ENCODE data around the gene GALNT14. TPM values are rescaled to one million over a fixed set of nuclear protein-coding genes. Genes with fewer than 3 reads are reported as not detected.

GALNT14 gene
- total and polyA plus RNA-seq, 2 donors = 1.3 to 2.1 TPM

DNA sequence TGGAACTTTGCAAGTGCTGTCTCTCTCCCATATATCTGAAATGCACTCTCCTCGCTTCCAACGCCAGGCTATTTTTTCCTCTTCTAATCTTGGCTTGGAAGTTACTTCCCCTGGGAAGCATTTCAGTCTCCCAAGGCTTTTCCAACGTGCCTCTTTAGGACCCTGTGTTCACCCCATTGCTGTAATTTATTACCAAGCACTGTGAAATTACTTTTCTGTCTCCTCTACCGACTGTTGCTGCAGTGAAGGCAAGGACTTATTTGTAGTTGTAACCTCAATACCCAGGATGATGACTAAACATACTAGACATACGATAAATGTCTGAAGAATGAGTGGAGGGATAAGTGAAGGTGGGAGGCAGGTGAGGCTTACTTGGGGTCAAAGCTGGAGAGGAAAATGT is 163.7 kb downstream of the GALNT14 start:
- WGBS = 92% methylated on average over 5 of the region's 5 CpGs
- no peak overlapping the region for H3K4me3 ChIP-seq (ENCODE audit: low read length in 2 of 2)

DNA sequence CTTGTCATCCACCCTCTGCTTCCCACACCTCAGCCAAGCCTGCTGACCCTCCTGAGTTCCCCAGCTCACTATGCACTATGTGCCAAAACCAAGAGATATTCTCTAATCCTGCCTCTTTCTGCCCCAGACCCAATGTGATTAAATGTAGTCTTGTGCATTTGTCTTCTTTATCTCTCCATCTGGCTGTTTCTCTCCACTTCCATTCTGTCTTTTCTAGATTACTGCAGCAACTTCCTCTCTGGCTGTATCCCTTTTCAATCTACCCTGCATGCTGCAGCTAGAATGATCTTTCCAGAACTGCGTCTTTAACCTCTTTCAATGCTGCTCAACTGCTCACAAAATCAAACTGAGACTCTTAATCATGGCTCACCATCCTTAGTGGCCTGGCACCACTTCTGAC is 164.1 kb downstream of the GALNT14 start:
- no peaks in the 10 kb centered on the region for H3K4me1 ChIP-seq (ENCODE audit: control insufficient read depth in 2 of 2, insufficient read depth in 2 of 2, low read length in 2 of 2)
- H3K27ac ChIP-seq (ENCODE audit: low read depth in 1 of 2, low read length in 1 of 2) = no peak overlapping the region
- no peaks in the 10 kb centered on the region for H3K27me3 ChIP-seq (ENCODE audit: control insufficient read depth in 2 of 2, insufficient read depth in 1 of 2, low read length in 1 of 2)
- H3K36me3 ChIP-seq (ENCODE audit: control insufficient read depth in 2 of 2, insufficient read depth in 2 of 2, low read length in 1 of 2) = no peaks in the 10 kb centered on the region
- no peak overlapping the region for H3K4me3 ChIP-seq (ENCODE audit: low read length in 2 of 2)
- DNase-seq (ENCODE audit: low read depth in 6 of 9, low spot score in 9 of 9) = no peak
- H3K9me3 ChIP-seq (ENCODE audit: control insufficient read depth in 2 of 2, insufficient read depth in 1 of 2, low read length in 1 of 2) = no peaks in the 10 kb centered on the region
- WGBS = 89% methylated on average over 1 of the region's 1 CpG

More for the DNA sequence above, 163.7 kb downstream of the GALNT14 start:
- Histone ChIP-seq H3K27me3 (ENCODE audit: control insufficient read depth in 2 of 2, insufficient read depth in 1 of 2, low read length in 1 of 2) (no peaks in the 10 kb centered on the region), H3K9me3 (ENCODE audit: control insufficient read depth in 2 of 2, insufficient read depth in 1 of 2, low read length in 1 of 2) (no peaks in the 10 kb centered on the region), H3K4me1 (ENCODE audit: control insufficient read depth in 2 of 2, insufficient read depth in 2 of 2, low read length in 2 of 2) (no peaks in the 10 kb centered on the region), H3K36me3 (ENCODE audit: control insufficient read depth in 2 of 2, insufficient read depth in 2 of 2, low read length in 1 of 2) (no peaks in the 10 kb centered on the region), H3K27ac (ENCODE audit: low read depth in 1 of 2, low read length in 1 of 2) (no peak overlapping the region)
- DNase-seq (ENCODE audit: low read depth in 6 of 9, low spot score in 9 of 9) = no peak

DNA sequence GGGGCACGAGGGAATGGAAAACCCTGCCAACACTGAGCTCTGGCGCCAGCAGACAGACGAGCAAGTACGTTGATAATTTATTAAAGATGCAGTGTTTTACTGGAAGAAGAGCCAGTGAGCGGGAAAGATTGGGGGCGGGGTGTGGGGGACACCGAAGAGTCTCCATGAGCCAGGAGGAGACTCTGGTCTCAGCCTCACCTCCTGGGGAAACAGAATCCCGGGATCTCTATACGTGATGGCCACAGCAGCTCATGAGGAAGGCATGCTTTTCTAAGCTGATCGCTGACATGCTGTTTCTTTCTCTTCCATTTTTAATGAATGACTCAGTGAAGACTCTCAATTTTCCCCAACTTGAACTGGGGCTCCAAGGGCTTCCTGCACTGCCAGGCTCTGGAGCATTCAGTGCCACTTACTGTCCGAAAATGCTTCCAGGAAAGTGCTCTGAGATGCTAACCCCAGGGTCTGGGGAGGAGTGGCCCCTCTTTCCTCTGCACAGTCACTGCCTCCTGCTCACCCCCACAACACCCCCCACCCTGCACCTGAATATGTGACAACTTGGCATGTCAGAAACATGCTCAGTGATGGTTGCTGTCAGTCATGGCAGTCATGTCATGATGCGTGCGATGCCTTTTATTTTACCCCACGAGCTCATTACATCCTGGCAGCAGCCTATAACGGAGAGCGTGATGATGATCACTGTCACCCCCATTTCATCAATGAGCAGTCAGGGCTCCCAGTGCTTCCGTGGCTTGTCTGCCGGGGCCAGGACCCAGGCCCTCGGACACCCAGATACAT is 166.8 kb downstream of the GALNT14 start:
- H3K27ac ChIP-seq (ENCODE audit: low read depth in 1 of 2, low read length in 1 of 2) = no peak overlapping the region
- H3K4me1 ChIP-seq (ENCODE audit: control insufficient read depth in 2 of 2, insufficient read depth in 2 of 2, low read length in 2 of 2) = no peaks in the 10 kb centered on the region
- no peaks in the 10 kb centered on the region for H3K9me3 ChIP-seq (ENCODE audit: control insufficient read depth in 2 of 2, insufficient read depth in 1 of 2, low read length in 1 of 2)
- no peak overlapping the region for H3K4me3 ChIP-seq (ENCODE audit: low read length in 2 of 2)
- no peak for DNase-seq (ENCODE audit: low read depth in 6 of 9, low spot score in 9 of 9)
- 93% methylated on average over 19 of the region's 19 CpGs for WGBS
- no peaks in the 10 kb centered on the region for H3K36me3 ChIP-seq (ENCODE audit: control insufficient read depth in 2 of 2, insufficient read depth in 2 of 2, low read length in 1 of 2)
- H3K27me3 ChIP-seq (ENCODE audit: control insufficient read depth in 2 of 2, insufficient read depth in 1 of 2, low read length in 1 of 2) = no peaks in the 10 kb centered on the region

DNA sequence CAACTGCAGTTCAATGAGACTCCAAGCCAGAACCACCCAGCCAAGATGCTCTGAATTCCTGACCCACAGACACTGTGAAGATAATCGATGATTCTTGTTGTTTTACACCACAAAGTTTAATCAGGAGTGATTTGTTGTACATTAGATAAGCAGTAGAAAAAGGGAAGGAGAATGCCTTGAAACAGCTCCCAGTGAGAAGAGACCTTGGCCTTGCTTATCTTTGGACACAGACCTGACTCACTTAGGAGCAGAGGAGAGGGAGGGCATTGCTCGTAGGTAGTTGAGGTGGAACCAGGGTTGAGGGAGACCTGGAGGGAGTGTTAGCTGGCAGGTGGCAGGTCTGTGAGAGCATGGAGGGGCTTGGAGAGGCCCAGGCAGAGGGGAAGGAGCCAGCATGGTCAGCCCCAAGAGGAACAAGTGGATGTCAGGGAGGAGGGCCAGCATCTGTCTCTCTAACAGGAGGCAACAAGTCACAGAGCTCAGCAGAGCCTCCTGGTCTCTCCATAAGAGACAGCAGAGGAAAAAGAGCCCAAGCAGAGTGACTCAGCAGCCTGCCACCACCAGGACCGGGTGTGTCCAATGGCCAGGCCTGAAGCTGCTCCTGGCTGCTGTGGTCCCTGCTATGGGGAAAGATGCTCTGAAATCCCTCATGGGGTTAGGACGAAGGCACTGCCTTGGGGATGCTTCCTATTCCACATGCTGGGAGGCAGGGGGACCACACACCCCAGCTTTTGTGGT is 169.4 kb downstream of the GALNT14 start:
- no peaks in the 10 kb centered on the region for H3K36me3 ChIP-seq (ENCODE audit: control insufficient read depth in 2 of 2, insufficient read depth in 2 of 2, low read length in 1 of 2)
- no peak for DNase-seq (ENCODE audit: low read depth in 6 of 9, low spot score in 9 of 9)
- 92% methylated on average over 4 of the region's 4 CpGs for WGBS
- no peaks in the 10 kb centered on the region for H3K27me3 ChIP-seq (ENCODE audit: control insufficient read depth in 2 of 2, insufficient read depth in 1 of 2, low read length in 1 of 2)
- no peak overlapping the region for H3K27ac ChIP-seq (ENCODE audit: low read depth in 1 of 2, low read length in 1 of 2)
- no peaks in the 10 kb centered on the region for H3K4me1 ChIP-seq (ENCODE audit: control insufficient read depth in 2 of 2, insufficient read depth in 2 of 2, low read length in 2 of 2)
- H3K9me3 ChIP-seq (ENCODE audit: control insufficient read depth in 2 of 2, insufficient read depth in 1 of 2, low read length in 1 of 2) = no peaks in the 10 kb centered on the region
- no peak overlapping the region for H3K4me3 ChIP-seq (ENCODE audit: low read length in 2 of 2)

DNA sequence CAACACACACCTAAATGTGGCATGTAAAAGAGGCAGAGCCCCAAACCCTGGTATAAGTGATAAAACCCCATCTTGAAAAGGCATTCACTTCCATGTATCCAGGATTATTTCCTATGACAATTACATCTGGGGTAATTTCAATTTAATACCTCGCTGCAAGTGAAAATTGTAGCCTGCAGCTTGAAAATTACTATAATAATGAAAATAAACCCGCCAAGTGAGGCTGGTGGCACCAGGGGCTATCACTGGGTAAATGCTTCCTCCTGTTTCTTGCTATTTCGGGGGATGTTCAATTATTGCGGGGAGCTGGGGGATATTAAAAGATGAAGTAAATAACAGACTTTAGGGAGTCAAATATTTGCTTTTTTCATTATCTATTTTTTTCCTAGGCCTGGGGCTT is 171.5 kb downstream of the GALNT14 start:
- no peak overlapping the region for H3K4me3 ChIP-seq (ENCODE audit: low read length in 2 of 2)
- no peaks in the 10 kb centered on the region for H3K27me3 ChIP-seq (ENCODE audit: control insufficient read depth in 2 of 2, insufficient read depth in 1 of 2, low read length in 1 of 2)
- 98% methylated on average over 4 of the region's 4 CpGs for whole genome bisulfite sequencing
- no peak overlapping the region for H3K27ac ChIP-seq (ENCODE audit: low read depth in 1 of 2, low read length in 1 of 2)
- no peaks in the 10 kb centered on the region for H3K4me1 ChIP-seq (ENCODE audit: control insufficient read depth in 2 of 2, insufficient read depth in 2 of 2, low read length in 2 of 2)
- H3K9me3 ChIP-seq (ENCODE audit: control insufficient read depth in 2 of 2, insufficient read depth in 1 of 2, low read length in 1 of 2) = no peaks in the 10 kb centered on the region
- no peak for DNase-seq (ENCODE audit: low read depth in 6 of 9, low spot score in 9 of 9)
- no peaks in the 10 kb centered on the region for H3K36me3 ChIP-seq (ENCODE audit: control insufficient read depth in 2 of 2, insufficient read depth in 2 of 2, low read length in 1 of 2)

DNA sequence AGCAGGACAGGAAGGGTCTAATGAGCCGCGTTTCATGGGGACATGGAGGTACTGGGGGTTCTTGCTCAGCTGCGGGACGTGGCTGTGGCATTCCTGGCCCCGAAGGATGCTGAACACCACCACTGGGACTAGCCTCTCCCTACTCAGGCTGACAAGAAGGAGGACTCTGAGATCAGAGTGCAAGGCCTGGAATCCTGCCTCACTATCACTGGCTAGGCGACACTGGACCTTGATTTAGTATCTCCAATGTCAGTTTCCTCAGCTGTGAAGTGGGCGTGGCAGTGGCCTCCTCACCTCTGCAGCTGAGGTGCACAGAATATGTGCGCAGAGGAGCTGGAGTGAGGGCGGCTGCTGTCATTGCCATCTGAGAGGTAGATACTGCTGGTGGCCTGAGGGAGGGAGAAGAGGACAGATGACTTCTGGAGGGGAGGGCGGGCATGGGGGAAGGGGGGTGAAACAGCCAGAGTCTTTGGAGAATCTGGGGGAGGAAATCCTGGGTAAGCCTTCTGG is 173.2 kb downstream of the GALNT14 start:
- no peaks in the 10 kb centered on the region for H3K4me1 ChIP-seq (ENCODE audit: control insufficient read depth in 2 of 2, insufficient read depth in 2 of 2, low read length in 2 of 2)
- H3K4me3 ChIP-seq (ENCODE audit: low read length in 2 of 2) = no peak overlapping the region
- no peaks in the 10 kb centered on the region for H3K36me3 ChIP-seq (ENCODE audit: control insufficient read depth in 2 of 2, insufficient read depth in 2 of 2, low read length in 1 of 2)
- WGBS = 87% methylated on average over 10 of the region's 10 CpGs
- H3K9me3 ChIP-seq (ENCODE audit: control insufficient read depth in 2 of 2, insufficient read depth in 1 of 2, low read length in 1 of 2) = no peaks in the 10 kb centered on the region
- no peak for DNase-seq (ENCODE audit: low read depth in 6 of 9, low spot score in 9 of 9)
- no peak overlapping the region for H3K27ac ChIP-seq (ENCODE audit: low read depth in 1 of 2, low read length in 1 of 2)
- H3K27me3 ChIP-seq (ENCODE audit: control insufficient read depth in 2 of 2, insufficient read depth in 1 of 2, low read length in 1 of 2) = no peaks in the 10 kb centered on the region

DNA sequence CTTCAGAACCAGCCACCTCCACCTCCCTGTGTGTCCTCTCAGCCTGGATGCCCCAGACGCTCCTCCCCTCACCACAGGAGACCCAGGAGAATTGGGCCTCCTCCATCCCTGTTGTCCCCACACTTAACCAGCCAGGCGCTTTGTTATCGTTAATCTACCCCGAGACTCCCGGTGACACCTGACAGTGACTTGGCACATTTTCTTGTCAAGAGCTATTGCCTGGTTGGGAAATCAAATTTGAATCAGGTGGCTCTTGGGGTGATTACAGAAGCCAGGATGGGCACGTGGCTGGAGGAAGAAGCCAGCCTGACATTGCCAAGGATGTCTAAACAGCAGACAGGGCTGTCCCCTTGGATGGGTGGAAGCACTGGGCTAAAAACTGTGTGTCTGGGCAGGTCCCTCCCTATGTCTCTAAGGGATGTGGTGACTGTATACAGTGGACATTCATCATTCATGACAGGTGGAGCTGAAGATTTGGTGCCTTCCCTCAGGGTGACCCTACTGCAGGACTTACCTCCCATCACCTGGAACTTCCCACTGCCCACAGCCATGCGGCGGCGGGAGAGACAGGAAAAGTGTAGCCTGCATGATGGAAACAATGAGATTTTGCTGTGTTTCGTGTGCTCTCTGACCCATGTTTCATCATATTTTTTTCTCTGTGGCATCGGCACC is 173.8 kb downstream of the GALNT14 start:
- no peak for DNase-seq (ENCODE audit: low read depth in 6 of 9, low spot score in 9 of 9)
- no peaks in the 10 kb centered on the region for H3K27me3 ChIP-seq (ENCODE audit: control insufficient read depth in 2 of 2, insufficient read depth in 1 of 2, low read length in 1 of 2)
- H3K4me1 ChIP-seq (ENCODE audit: control insufficient read depth in 2 of 2, insufficient read depth in 2 of 2, low read length in 2 of 2) = no peaks in the 10 kb centered on the region
- no peak overlapping the region for H3K4me3 ChIP-seq (ENCODE audit: low read length in 2 of 2)
- 85% methylated on average over 11 of the region's 11 CpGs for WGBS
- H3K36me3 ChIP-seq (ENCODE audit: control insufficient read depth in 2 of 2, insufficient read depth in 2 of 2, low read length in 1 of 2) = no peaks in the 10 kb centered on the region
- H3K9me3 ChIP-seq (ENCODE audit: control insufficient read depth in 2 of 2, insufficient read depth in 1 of 2, low read length in 1 of 2) = no peaks in the 10 kb centered on the region
- no peak overlapping the region for H3K27ac ChIP-seq (ENCODE audit: low read depth in 1 of 2, low read length in 1 of 2)

DNA sequence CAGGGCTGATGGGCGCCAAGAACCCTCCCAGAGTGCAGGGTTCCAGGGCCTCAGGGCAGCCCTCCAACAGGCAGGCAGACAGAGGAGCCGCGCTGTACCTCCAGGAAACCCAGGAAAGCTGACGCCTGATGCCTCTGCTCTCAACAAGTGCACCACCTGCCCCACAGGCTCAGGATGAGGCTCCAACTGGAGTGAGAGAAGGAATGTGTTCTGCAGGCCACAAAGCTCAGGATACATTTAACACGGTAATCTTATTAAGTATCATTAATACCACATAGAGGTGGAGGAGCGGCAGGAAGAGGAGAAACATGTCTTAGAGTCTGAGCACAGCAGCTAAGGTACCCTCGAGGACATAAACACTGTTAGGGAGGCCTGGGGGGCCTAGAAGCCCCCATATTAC is 175.1 kb downstream of the GALNT14 start:
- H3K36me3 ChIP-seq (ENCODE audit: control insufficient read depth in 2 of 2, insufficient read depth in 2 of 2, low read length in 1 of 2) = no peaks in the 10 kb centered on the region
- 83% methylated on average over 7 of the region's 7 CpGs for WGBS
- H3K9me3 ChIP-seq (ENCODE audit: control insufficient read depth in 2 of 2, insufficient read depth in 1 of 2, low read length in 1 of 2) = no peaks in the 10 kb centered on the region
- no peaks in the 10 kb centered on the region for H3K27me3 ChIP-seq (ENCODE audit: control insufficient read depth in 2 of 2, insufficient read depth in 1 of 2, low read length in 1 of 2)
- H3K4me1 ChIP-seq (ENCODE audit: control insufficient read depth in 2 of 2, insufficient read depth in 2 of 2, low read length in 2 of 2) = no peaks in the 10 kb centered on the region
- DNase-seq (ENCODE audit: low read depth in 6 of 9, low spot score in 9 of 9) = no peak
- H3K27ac ChIP-seq (ENCODE audit: low read depth in 1 of 2, low read length in 1 of 2) = no peak overlapping the region
- H3K4me3 ChIP-seq (ENCODE audit: low read length in 2 of 2) = no peak overlapping the region

DNA sequence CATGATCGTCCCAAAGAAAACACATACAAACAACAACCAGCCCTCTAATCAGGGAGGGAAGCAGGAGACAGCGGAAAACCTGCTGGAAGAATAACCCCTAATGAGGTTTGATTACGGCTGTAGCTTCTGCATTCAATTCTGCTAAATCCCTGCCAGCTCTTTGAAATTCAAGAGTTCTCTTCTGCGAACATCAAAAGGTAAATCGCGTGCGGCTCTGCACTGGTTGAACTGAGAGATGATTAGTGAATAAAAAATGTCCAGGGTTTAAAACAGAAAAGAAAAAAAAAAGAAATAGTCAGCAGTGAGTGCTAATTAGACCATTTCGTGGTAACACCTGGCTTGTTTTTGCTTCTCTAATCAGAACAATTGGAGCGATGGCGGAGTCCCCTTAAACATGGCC is 178.0 kb downstream of the GALNT14 start:
- WGBS = 95% methylated on average over 10 of the region's 10 CpGs
- DNase-seq (ENCODE audit: low read depth in 6 of 9, low spot score in 9 of 9) = no peak

More for the DNA sequence above, 178.0 kb downstream of the GALNT14 start:
- Histone ChIP-seq H3K36me3 (ENCODE audit: control insufficient read depth in 2 of 2, insufficient read depth in 2 of 2, low read length in 1 of 2) (no peaks in the 10 kb centered on the region), H3K9me3 (ENCODE audit: control insufficient read depth in 2 of 2, insufficient read depth in 1 of 2, low read length in 1 of 2) (no peaks in the 10 kb centered on the region), H3K27me3 (ENCODE audit: control insufficient read depth in 2 of 2, insufficient read depth in 1 of 2, low read length in 1 of 2) (no peaks in the 10 kb centered on the region), H3K4me1 (ENCODE audit: control insufficient read depth in 2 of 2, insufficient read depth in 2 of 2, low read length in 2 of 2) (no peaks in the 10 kb centered on the region), H3K27ac (ENCODE audit: low read depth in 1 of 2, low read length in 1 of 2) (no peak overlapping the region), H3K4me3 (ENCODE audit: low read length in 2 of 2) (no peak overlapping the region)
